NOMO-1 treated with DMSO at 0.1 percent for 48 hours (cell line): Measurements from ENCODE around the gene ATG16L2.
"Not testable (repeated sequence)": the region's sequence is repeated elsewhere in the genome, so short reads cannot be mapped to it uniquely, and the experiment has no call there.

Experiments used
- DNase-seq: peaks from one replicate; lab custom pipeline; 2025; ENCODE audit not compliant: unreplicated experiment; lab: John Stamatoyannopoulos, UW

The ATG16L2 gene

DNA sequence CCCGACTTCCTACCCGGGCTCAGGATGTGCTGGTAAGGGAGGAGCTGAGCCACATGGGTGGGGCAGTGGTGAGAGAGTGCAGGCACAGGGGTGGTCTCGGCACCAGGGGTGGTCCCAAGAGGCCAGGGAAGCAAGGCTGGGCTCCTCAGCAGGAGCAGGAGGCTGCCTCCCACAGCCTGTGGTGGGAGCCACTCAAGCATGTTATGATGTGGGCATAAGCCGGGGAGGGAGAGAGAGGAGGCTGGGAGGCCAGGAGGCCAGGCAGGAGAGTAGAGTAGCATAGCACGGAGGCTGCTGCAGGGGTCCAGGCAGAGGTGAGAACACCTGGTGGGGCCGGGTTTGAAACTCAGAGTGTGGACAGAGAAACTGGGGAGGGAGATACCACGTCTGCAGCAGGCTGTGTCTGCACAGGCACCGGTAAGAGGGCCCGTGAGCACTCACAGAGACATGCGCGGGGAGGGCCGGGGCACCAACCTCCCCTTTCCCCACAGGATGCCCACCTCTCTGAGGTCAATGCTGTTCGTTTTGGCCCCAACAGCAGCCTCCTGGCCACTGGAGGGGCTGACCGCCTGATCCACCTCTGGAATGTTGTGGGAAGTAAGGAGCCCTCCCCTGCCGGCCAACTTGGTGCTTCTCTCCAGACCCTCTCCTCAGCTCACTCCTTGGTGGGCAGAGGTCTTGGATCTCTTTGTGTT, 10.7 kb downstream of the ATG16L2 start:
- no peak for DNase-seq

GRCh38 chr11:72825661-72826060, 11.4 kb downstream of the ATG16L2 start:
- DNase-seq: no peak

- DNase-seq: no peak
These were observed 12.2 kb downstream of the ATG16L2 start for GRCh38 chr11:72826191-72826941.

DNA sequence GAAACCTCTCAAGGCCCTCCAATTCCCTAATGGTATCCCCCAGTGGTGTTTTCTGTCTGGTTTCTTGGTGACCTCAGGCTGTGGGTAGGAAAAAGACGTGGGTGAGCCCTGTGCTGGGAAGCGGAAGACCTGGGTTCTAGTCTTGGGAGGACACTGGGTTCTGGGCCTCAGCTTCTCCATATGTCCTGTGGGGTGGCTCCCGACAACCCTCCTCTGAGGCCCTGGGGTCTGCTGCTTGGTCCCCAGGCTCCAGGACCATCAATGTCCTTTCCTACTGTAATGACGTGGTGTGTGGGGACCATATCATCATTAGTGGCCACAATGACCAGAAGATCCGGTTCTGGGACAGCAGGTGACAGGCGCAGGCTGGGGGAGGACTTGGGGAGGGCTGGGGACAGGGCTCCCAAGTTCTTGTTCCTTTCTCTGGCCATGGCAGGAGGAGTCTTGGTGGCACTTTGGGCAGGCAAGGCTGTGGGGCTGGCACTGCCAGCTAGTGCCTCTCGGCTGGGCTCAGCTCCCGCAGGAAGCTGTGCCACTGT, 12.8 kb downstream of the ATG16L2 start:
- DNase-seq: no peak

DNA sequence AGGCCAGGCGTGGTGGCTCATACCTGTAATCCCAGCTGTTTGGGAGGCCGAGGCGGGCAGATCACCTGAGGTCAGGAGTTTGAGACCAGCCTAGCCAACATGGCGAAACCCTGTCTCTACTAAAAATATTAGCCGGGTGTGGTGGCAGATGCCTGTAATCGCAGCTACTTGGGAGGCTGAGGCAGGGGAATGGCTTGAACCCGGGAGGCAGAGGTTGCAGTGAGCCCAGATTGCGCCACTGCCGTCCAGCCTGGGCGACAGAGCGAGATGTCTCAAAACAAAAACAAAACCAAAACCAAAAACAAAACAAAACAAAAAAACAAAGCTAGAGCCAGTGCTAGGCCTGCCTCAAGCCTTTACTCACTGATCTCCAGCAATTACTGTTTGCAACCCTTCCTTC, 13.4 kb downstream of the ATG16L2 start:
- not testable (repeated sequence) for DNase-seq

DNA sequence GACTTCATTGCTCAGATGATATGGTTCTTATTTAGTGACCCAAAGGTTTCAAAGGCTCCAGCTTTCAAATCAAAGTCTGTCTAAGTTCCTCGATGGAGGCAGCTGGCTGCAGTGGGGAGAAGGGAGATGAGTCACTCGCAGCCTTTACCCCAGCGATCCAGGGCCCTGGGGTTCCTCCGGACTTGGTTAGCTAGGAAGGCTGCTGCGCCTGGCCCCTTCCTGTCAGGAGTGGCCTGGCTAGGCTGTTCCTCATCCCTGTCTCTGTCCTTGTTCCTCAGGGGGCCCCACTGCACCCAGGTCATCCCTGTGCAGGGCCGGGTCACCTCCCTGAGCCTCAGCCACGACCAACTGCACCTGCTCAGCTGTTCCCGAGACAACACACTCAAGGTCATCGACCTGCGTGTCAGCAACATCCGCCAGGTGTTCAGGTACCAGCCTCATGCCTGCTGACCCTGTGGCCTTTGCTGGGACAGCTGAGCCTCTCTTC, 13.9 kb downstream of the ATG16L2 start:
- no peak for DNase-seq

- DNase-seq: no peak
These were observed 14.5 kb downstream of the ATG16L2 start for GRCh38 chr11:72828692-72829101.

DNA sequence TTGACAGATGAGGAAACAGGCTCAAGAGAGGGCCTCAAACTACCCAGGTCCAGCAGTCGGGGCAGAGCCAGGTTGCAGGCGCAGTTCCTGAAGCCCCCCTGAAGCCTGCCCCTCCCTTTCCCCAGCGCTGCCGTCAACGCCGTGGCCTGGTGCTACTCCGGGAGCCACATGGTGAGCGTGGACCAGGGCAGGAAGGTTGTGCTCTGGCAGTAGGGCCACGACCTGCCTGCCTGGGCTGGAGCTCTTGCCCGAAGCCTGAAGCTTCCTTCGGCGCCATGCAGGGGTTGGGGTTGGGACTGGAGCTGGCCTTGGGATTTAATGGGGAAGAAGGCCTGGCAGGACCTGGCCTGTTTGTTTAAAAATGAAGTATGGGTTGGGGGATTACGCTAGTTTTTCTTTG, 15.0 kb downstream of the ATG16L2 start:
- DNase-seq: no peak

DNA sequence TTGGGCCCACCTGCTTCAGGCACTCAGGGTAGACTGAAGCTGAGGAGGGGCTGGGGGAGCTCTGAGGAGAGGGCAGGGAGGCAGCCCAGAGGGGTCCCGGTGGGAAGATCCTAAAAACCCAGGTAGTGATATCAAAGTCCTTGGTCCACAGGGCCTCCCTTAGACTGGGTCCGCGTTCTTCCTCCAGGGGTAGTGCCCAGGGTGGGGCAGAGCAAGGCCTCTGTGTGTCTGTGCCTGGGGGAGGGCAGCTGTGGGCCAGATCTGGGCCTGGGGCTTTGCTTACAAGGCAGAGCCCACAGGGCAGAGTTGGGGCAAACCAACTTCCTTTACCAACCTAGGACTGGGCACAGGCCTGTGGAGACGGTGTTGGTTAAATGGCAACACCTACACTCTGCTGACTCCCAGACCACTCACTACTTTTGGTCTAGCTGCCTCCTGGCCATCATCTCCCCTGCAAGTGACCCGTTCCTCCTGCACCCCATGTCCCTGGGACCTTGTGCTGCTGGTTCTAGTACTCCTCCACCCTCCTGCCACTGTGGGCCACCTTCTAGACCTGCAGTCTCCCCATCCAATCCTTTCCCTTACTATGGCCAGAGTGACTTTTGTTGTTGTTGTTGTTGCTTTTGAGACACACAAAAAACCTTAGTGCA, 15.8 kb downstream of the ATG16L2 start:
- DNase-seq: no peak

GRCh38 chr11:72831521-72832300, 17.5 kb downstream of the ATG16L2 start:
- DNase-seq: no peak

GRCh38 chr11:72832301-72833082, 18.3 kb downstream of the ATG16L2 start:
- no peak for DNase-seq

DNA sequence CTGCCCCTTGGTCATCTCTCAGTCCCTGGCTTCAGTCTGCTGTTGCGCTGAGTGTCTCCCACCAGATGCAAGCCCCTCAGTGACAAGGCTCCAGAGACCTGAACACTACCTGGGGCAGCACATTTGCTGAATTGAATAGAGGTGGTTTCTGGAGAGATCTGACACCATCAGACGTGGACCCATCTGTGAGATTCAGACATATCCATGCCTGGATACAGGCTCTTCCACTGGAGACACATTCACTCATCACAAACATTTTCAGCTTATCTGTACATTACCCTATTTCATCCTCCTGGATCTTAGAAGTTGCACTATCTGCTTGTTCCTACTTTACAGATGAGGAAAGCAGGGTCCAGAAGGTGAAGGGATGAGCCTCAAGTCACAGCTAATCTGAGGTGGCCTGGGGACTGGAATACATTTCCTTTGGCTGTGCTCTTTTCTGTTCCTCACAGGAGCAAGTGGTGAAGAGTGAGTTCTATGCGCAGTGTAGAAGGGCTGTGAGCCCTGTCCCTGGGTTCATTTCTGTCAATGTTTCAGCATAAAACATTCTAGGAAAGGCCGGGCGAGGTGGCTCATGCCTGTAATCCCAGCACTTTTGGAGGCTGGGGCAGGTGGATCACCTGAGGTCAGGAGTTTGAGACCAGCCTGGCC, 19.0 kb downstream of the ATG16L2 start:
- no peak for DNase-seq

- no peak for DNase-seq
These were observed 19.7 kb downstream of the ATG16L2 start for GRCh38 chr11:72833811-72834493.

GRCh38 chr11:72834905-72835304, 20.7 kb downstream of the ATG16L2 start:
- peak; percentile 68 for DNase-seq

- DNase-seq: no peak
These were observed 21.9 kb downstream of the ATG16L2 start for GRCh38 chr11:72836111-72836510.

- DNase-seq: no peak
These were observed 24.6 kb downstream of the ATG16L2 start for GRCh38 chr11:72838691-72839305.

DNA sequence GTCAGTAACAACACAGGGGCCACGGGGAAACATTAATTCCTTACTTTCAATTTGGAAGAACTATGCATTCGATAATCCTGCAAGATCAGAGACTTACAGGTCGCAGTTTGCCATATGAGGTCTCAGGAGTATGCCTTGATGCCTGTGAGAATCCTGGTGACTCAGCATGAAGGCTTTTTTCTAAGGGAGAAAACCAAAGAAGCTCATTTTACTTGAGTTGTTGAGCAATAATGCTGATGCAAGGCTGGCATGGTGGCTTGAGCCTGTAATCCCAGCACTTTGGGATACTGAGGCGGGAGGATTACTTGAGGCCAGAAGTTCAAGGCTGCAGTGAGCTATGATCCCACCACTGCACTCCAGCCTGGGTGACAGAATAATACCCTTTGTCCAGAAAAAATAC, 26.6 kb downstream of the ATG16L2 start:
- DNase-seq: no peak

- DNase-seq: no peak
These were observed 27.2 kb downstream of the ATG16L2 start for GRCh38 chr11:72841397-72841796.

DNA sequence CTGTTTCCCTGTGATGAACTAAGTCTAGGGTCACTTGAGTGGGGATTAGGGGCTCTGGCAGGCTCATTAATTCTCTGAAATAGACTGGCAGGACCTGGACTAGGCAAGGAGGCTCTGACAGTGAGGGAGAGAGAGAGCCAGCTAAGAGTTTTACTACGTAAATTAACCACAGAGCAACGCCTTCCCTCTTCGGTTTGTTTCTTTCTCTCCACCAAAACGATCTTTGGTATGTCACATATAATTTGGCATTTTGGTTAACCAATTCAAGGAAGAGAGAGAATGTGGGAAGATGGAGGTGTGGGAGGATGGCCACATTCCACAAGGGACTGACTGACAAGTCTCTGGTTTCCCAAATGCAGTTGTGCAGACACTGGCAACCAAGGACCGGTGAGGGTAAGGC, 27.9 kb downstream of the ATG16L2 start:
- DNase-seq: no peak
